ENCODE data around the gene PRR30. TPM values are rescaled to one million over a fixed set of nuclear protein-coding genes. Genes with fewer than 3 reads are reported as not detected.

The PRR30 gene
- total RNA-seq = not detected in 2 replicates

DNA sequence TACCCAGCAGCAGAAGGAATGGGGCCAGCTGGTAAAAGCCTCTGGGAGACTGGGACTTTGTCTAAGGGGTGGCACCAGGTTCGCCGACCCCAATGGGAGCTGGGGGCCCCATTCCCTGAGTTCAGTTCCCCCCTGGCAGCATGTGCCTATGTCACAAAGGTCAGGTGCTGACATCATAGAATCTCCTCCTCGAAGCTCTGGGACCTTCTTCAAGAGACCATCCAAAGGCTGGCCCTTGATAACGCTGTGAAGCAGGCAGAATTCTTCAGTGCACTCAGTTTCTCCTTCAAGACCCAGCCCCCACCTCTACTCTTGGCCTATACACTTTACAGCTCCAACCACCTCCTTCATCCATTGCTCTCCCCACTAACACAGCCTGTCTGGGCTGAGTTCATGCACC lies at the start of gene PRR30:
PRR30 (minus strand) TSS at position 101 of the 400 bp plus-strand sequence. CDS start 1,081 bp downstream, outside the sequence.
- no peak for DNase-seq (ENCODE audit: insufficient read length, low spot score, missing footprints)
- H3K27ac ChIP-seq (ENCODE audit: low read depth, low read length) = no peak within 1 kb of the TSS
- H3K4me3 ChIP-seq (ENCODE audit: insufficient read depth, low read length) = no peak within 1 kb of the TSS
- H3K27me3 ChIP-seq (ENCODE audit: insufficient read depth, low read length) = peaks cover 18% of the 10 kb centered on the region
- no peaks in the 10 kb centered on the region for H3K9me3 ChIP-seq (ENCODE audit: low read depth, low read length)
- no peak for TF ChIP-seq CTCF (IDR thresholded peaks at IDR 0.05; ENCODE audit: extremely low read depth, low read depth, low read length)
- no peaks in the 10 kb centered on the region for H4K20me1 ChIP-seq (ENCODE audit: insufficient read depth, low read length)
- H2AFZ ChIP-seq (ENCODE audit: low read length) = no peak within 1 kb of the TSS
- H3K4me2 ChIP-seq (ENCODE audit: insufficient read depth, low read length) = no peak within 1 kb of the TSS
- H3K79me2 ChIP-seq (ENCODE audit: insufficient read depth, low read length) = peaks cover 1% of the 10 kb centered on the region
- no peaks in the 10 kb centered on the region for H3K4me1 ChIP-seq (ENCODE audit: insufficient read depth, low read length)
- no peaks in the 10 kb centered on the region for H3K36me3 ChIP-seq (ENCODE audit: insufficient read depth, low read length)

DNA sequence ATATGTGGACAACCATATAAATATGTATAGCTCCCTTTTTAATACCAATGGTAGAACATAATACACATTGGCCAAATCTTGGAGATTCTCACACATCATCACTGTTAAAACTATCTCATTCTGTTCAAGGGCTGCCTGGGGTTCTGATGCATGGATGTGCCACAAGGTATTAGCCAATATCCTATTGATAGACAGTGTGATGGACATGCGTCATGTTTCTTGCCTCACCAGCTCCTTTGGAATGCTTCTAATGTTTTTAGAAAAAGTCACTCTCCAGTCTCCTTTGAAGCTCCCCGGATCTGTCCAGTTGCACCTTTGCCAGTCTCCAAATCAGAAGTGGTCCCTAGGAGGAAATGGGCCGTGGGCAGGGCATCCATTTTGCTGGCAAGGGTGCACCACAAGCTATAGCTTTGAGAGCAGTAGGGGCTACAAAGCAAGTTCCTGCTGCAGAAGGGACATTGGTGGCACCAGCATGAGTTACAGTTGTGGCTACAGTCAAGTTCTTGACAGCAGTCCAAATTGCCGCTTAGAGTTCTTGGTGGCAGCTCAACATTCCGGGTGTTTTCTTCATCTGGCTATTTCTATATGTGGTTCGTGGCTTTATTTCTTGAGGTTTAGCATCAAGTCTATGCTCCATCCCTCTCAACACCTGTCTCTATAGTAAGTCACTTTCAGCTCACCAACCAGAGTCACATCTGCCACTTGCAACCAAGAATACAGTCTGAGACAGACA lies 47.6 kb upstream of the PRR30 start:
- DNase-seq (ENCODE audit: insufficient read length, low spot score, missing footprints) = no peak
- H4K20me1 ChIP-seq (ENCODE audit: insufficient read depth, low read length) = no peaks in the 10 kb centered on the region
- H3K27ac ChIP-seq (ENCODE audit: low read depth, low read length) = peak overlapping the region; percentile 90
- no peaks in the 10 kb centered on the region for H3K79me2 ChIP-seq (ENCODE audit: insufficient read depth, low read length)
- no peak overlapping the region for H3K4me2 ChIP-seq (ENCODE audit: insufficient read depth, low read length)
- no peak for TF ChIP-seq CTCF (IDR thresholded peaks at IDR 0.05; ENCODE audit: extremely low read depth, low read depth, low read length)
- no peaks in the 10 kb centered on the region for H3K9me3 ChIP-seq (ENCODE audit: low read depth, low read length)
- H3K36me3 ChIP-seq (ENCODE audit: insufficient read depth, low read length) = no peaks in the 10 kb centered on the region
- no peaks in the 10 kb centered on the region for H3K27me3 ChIP-seq (ENCODE audit: insufficient read depth, low read length)
- no peak overlapping the region for H3K4me3 ChIP-seq (ENCODE audit: insufficient read depth, low read length)
- peaks cover 60% of the 10 kb centered on the region for H3K4me1 ChIP-seq (ENCODE audit: insufficient read depth, low read length)
- H2AFZ ChIP-seq (ENCODE audit: low read length) = no peak overlapping the region

DNA sequence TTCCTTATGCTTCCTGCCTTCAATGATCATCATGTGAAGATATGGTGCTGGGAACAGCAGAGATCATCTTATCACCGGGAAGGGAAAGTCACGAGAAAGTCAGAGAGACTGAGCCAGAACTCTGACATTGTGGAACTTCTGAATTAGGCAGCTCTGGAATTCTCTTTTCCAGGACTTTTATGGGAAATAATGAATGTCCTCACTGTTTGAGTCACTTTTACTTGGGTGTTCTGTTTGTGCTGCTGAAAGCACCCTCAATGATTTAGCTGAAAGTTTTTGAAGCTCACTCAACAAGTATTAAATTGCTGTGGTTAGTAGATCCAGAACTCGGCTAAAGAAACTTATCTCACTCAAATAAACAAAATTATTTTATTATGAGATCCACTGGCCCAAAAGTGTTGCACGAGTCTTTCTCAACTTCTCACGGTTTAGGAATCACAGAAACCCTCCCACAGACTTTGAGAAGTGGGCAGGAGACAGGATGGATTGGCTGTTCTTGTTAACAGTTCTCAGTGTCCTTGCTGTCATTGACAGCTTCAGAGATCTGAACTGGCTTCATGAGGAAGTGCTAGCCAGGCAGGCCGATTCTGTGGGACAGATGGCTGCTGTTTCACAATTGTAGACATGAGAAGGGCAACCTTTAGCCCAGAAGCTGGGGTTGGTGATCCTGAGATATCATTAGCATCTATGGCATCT lies 46.3 kb upstream of the PRR30 start:
- Histone ChIP-seq H3K79me2 (ENCODE audit: insufficient read depth, low read length) (no peaks in the 10 kb centered on the region), H3K4me2 (ENCODE audit: insufficient read depth, low read length) (peak overlapping the region; percentile 42), H3K27me3 (ENCODE audit: insufficient read depth, low read length) (no peaks in the 10 kb centered on the region), H3K9me3 (ENCODE audit: low read depth, low read length) (no peaks in the 10 kb centered on the region), H4K20me1 (ENCODE audit: insufficient read depth, low read length) (no peaks in the 10 kb centered on the region), H3K4me1 (ENCODE audit: insufficient read depth, low read length) (peaks cover 73% of the 10 kb centered on the region), H3K36me3 (ENCODE audit: insufficient read depth, low read length) (no peaks in the 10 kb centered on the region), H3K4me3 (ENCODE audit: insufficient read depth, low read length) (peak overlapping the region; percentile 9), H2AFZ (ENCODE audit: low read length) (peak overlapping the region; percentile 20), H3K27ac (ENCODE audit: low read depth, low read length) (peak overlapping the region; percentile 90)
- peak; percentile 81 for DNase-seq (ENCODE audit: insufficient read length, low spot score, missing footprints)
- no peak for TF ChIP-seq CTCF (IDR thresholded peaks at IDR 0.05; ENCODE audit: extremely low read depth, low read depth, low read length)

- H3K79me2 ChIP-seq (ENCODE audit: insufficient read depth, low read length) = no peaks in the 10 kb centered on the region
These were observed 44.9 kb upstream of the PRR30 start for GRCh38 chr2:27184115-27184514.

More at GRCh38 chr2:27184115-27184514, 44.9 kb upstream of the PRR30 start:
- Histone ChIP-seq H4K20me1 (ENCODE audit: insufficient read depth, low read length) (no peaks in the 10 kb centered on the region), H3K4me1 (ENCODE audit: insufficient read depth, low read length) (peaks cover 86% of the 10 kb centered on the region), H2AFZ (ENCODE audit: low read length) (no peak overlapping the region), H3K36me3 (ENCODE audit: insufficient read depth, low read length) (no peaks in the 10 kb centered on the region), H3K4me2 (ENCODE audit: insufficient read depth, low read length) (no peak overlapping the region), H3K4me3 (ENCODE audit: insufficient read depth, low read length) (no peak overlapping the region), H3K27me3 (ENCODE audit: insufficient read depth, low read length) (no peaks in the 10 kb centered on the region), H3K27ac (ENCODE audit: low read depth, low read length) (peak overlapping the region; percentile 90), H3K9me3 (ENCODE audit: low read depth, low read length) (no peaks in the 10 kb centered on the region)
- DNase-seq (ENCODE audit: insufficient read length, low spot score, missing footprints) = no peak
- TF ChIP-seq CTCF (IDR thresholded peaks at IDR 0.05; ENCODE audit: extremely low read depth, low read depth, low read length) = no peak
